ENCODE results near the gene TOX2.

TOX2 gene

GRCh38 chr20:44117296-44118184 is 202.9 kb downstream of the TOX2 start:
- H3K27ac ChIP-seq = peak overlapping the region; percentile 7; the same call in 1 of the 2 replicates
- TF ChIP-seq, protein P1, sequence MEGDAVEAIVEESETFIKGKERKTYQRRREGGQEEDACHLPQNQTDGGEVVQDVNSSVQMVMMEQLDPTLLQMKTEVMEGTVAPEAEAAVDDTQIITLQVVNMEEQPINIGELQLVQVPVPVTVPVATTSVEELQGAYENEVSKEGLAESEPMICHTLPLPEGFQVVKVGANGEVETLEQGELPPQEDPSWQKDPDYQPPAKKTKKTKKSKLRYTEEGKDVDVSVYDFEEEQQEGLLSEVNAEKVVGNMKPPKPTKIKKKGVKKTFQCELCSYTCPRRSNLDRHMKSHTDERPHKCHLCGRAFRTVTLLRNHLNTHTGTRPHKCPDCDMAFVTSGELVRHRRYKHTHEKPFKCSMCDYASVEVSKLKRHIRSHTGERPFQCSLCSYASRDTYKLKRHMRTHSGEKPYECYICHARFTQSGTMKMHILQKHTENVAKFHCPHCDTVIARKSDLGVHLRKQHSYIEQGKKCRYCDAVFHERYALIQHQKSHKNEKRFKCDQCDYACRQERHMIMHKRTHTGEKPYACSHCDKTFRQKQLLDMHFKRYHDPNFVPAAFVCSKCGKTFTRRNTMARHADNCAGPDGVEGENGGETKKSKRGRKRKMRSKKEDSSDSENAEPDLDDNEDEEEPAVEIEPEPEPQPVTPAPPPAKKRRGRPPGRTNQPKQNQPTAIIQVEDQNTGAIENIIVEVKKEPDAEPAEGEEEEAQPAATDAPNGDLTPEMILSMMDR (conservative IDR thresholded peaks at IDR 0.05) = no peak

DNA sequence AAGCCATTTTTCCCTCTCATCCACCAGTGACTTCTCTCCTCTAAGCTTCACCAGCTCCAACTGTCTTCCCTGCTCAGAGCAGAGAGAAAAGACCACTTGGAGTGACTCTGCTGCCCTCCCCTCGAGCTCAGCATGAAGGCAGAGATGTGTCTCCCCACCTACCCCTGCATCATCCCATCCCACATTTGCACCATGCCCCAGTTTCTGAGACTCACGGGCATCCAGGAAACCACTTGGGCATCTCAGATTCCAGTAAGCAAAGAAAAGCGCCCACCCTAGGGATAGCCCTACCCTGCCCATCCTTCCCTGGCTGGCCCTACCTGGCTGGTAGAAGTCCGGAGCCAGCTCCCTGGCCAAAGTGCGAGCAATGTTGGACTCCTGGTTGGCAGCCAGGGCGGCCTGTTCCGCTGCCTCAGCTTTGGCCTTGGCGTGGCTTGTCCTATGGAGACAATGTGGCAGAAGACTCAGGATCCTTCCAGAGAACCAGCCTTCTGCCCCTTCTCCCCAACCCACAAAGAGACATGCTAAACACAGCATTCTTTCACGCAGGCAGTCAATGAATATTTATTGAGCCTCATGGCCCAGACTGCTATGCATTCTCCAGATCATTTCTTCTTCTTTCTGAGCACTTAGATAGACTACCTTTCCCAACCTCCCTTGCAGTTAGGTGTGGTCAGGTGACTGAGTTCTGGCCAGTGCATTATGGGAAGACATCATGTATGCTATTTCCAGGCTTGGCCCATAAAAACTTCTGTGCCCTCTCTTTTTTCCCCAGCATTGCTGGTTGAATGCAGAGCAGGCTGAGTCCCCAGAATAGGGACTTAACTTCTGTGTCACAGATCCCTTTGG is 203.8 kb downstream of the TOX2 start:
- H3K27ac ChIP-seq = no peak overlapping the region
- TF ChIP-seq, protein P1 (conservative IDR thresholded peaks at IDR 0.05) = no peak

Measured in VCaP (cell line).